HepG2 (cell line): ENCODE results near the gene PLEKHB2. TPM values are rescaled to one million over a fixed set of nuclear protein-coding genes. Genes with fewer than 3 reads are reported as not detected.

Experiments used
- CTCF ChIP-seq: sonication (generic); formaldehyde crosslinking; IDR thresholded peaks from 2 replicates; pipeline ENCODE4 v1.5.0; 2020; ENCODE audit warnings: mild to moderate bottlenecking, missing genetic modification reagents, moderate library complexity
- EZH2 ChIP-seq: conservative IDR thresholded peaks from 2 replicates; pipeline ENCODE4 v1.6.1; 2012; ENCODE audit warnings: mild to moderate bottlenecking, low read depth, low read length, moderate library complexity
- HNF4G ChIP-seq, 2 experiments: sonication (generic) in 1 of 2; formaldehyde crosslinking in 1 of 2; IDR thresholded peaks; 2 replicates each; pipeline versions ENCODE4 v1.4.0 to v1.6.1; 2011 to 2020; ENCODE audit warnings: borderline replicate concordance in 2 of 2, low read depth in 2 of 2, mild to moderate bottlenecking in 2 of 2, low read length in 1 of 2, missing genetic modification reagents in 1 of 2, moderate library complexity in 1 of 2
- KDM3A ChIP-seq: IDR thresholded peaks from 2 replicates; pipeline ENCODE4 v1.6.1; 2018; ENCODE audit warnings: low read depth, missing compliant biosample characterization
- NFE2L1 ChIP-seq: sonication (generic); formaldehyde crosslinking; IDR thresholded peaks from 2 replicates; pipeline ENCODE4 v1.4.0; 2020; ENCODE audit warnings: missing genetic modification reagents, mild to moderate bottlenecking, borderline replicate concordance
- NR0B2 ChIP-seq: sonication (generic); formaldehyde crosslinking; IDR thresholded peaks from 2 replicates; pipeline ENCODE4 v1.4.0; 2020; ENCODE audit warnings: mild to moderate bottlenecking, missing genetic modification reagents
- NR2C2 ChIP-seq: sonication (generic); formaldehyde crosslinking; IDR thresholded peaks from 2 replicates; pipeline ENCODE4 v1.4.0; 2020; ENCODE audit warnings: missing genetic modification reagents, mild to moderate bottlenecking, moderate library complexity, borderline replicate concordance
- RAD21 ChIP-seq: fragments of 450-650 bp; formaldehyde crosslinking; IDR thresholded peaks from 2 replicates; pipeline ENCODE4 v1.5.0; 2020; ENCODE audit warnings: mild to moderate bottlenecking
- REPIN1 ChIP-seq: sonication (generic); formaldehyde crosslinking; IDR thresholded peaks from 2 replicates; pipeline ENCODE4 v1.8.0; 2022; ENCODE audit warnings: missing genetic modification reagents, low read depth, mild to moderate bottlenecking, borderline replicate concordance
- TFAP4 ChIP-seq: sonication (generic); IDR thresholded peaks from 2 replicates; pipeline ENCODE4 v1.6.1; 2016; ENCODE audit warnings: low read depth, borderline replicate concordance
- ZMYM2 ChIP-seq: sonication (generic); formaldehyde crosslinking; IDR thresholded peaks from 2 replicates; pipeline ENCODE4 v1.8.0; 2022; ENCODE audit warnings: mild to moderate bottlenecking, missing genetic modification reagents
- ZNF343 ChIP-seq: sonication (generic); formaldehyde crosslinking; IDR thresholded peaks from 2 replicates; pipeline ENCODE4 v1.4.0; 2020; ENCODE audit warnings: mild to moderate bottlenecking, missing genetic modification reagents
- ZNF407 ChIP-seq: sonication (generic); formaldehyde crosslinking; IDR thresholded peaks from one replicate; pipeline ENCODE4 v1.5.1; 2020; ENCODE audit warnings: mild to moderate bottlenecking, missing genetic modification reagents; ENCODE audit errors: not compliant biosample characterization
- ZNF576 ChIP-seq: sonication (generic); formaldehyde crosslinking; IDR thresholded peaks from 2 replicates; pipeline ENCODE4 v1.4.0; 2020; ENCODE audit warnings: mild to moderate bottlenecking, missing genetic modification reagents
- ZNF605 ChIP-seq: sonication (generic); formaldehyde crosslinking; IDR thresholded peaks from 2 replicates; pipeline ENCODE4 v1.8.0; 2022; ENCODE audit warnings: mild to moderate bottlenecking, missing genetic modification reagents
- polyA plus RNA-seq, 8 experiments: library from polyadenylated mRNA; depleted of rRNA in 3 of 8; stranded (reverse) in 7 of 8; unstranded in 1 of 8; fragments of >200 nt; fragmentation: Illumina TruSeq in 4 of 8; extraction: Trizol in 4 of 8; gene quantifications; 2 replicates each; pipeline versions ENCODE4 v1.2.1 to v1.2.3, GENCODE V29; 2011 to 2016; ENCODE audit warnings: low read depth in 4 of 8, missing spikeins in 1 of 8, mixed read lengths in 1 of 8; ENCODE audit not compliant: insufficient read depth in 1 of 8
- total RNA-seq, 5 experiments: library from RNA; depleted of rRNA; stranded (reverse); fragments of >200 nt; fragmentation: Illumina TruSeq; extraction: Trizol; gene quantifications; 2 replicates each; pipeline ENCODE4 v1.2.3, GENCODE V29; 2016; ENCODE audit warnings: low read depth in 1 of 5

PLEKHB2 gene
- total and polyA plus RNA-seq, 2 of the 13 experiments (the other 11 are each of a cell fraction or from before 2014, with no cell fraction given), result 73.0 to 78.9 TPM

- TF ChIP-seq ZNF407 (CRISPR knock-in tag) (no peak), EZH2 (no peak), REPIN1 (CRISPR knock-in tag) (no peak), CTCF (CRISPR knock-in tag) (peak; percentile 65), KDM3A (no peak), NR2C2 (CRISPR knock-in tag) (no peak), RAD21 (CRISPR knock-in tag) (peak; percentile 44), ZNF605 (CRISPR knock-in tag) (no peak), ZMYM2 (no peak), NR0B2 (0 out of 2 replicates have a peak, but pooled peaks have one; percentile 11), ZNF576 (CRISPR knock-in tag) (no peak), HNF4G (IDR thresholded peaks at IDR 0.05; ENCODE audit: borderline replicate concordance, low read depth, low read length) (no peak), HNF4G (CRISPR knock-in tag; IDR thresholded peaks at IDR 0.05; ENCODE audit: borderline replicate concordance, low read depth) (no peak), TFAP4 (no peak), NFE2L1 (no peak), ZNF343 (no peak)
Measured at GRCh38 chr2:131156452-131157149, 51.5 kb downstream of the PLEKHB2 start (continued).
